Astrocyte (in vitro differentiated cells and primary cell): ENCODE results near the gene OTOF. TPM values are rescaled to one million over a fixed set of nuclear protein-coding genes. Genes with fewer than 3 reads are reported as not detected.

Source experiments
- DNase-seq: peaks from one replicate; pipeline ENCODE4 v3.0.0-alpha.2; 2010; ENCODE audit warnings: low read depth
- FAIRE-seq: peaks from 2 replicates; lab custom pipeline; 2011; peaks lifted over from hg19 to GRCh38; lab: Jason Lieb, UNC
- H2AFZ ChIP-seq: 2 replicates; pipeline ENCODE4 v1.6.0; 2012; ENCODE audit warnings: low read depth, low read length, inconsistent platforms
- H3K27ac ChIP-seq: 2 replicates; pipeline ENCODE4 v1.5.1; 2011; ENCODE audit warnings: low read depth, low read length, inconsistent platforms
- H3K27me3 ChIP-seq: 2 replicates; pipeline ENCODE4 v1.6.0; 2011; ENCODE audit warnings: low read length, inconsistent platforms; ENCODE audit not compliant: insufficient read depth
- H3K36me3 ChIP-seq: 2 replicates; pipeline ENCODE4 v1.5.1; 2011; ENCODE audit warnings: low read length, inconsistent platforms; ENCODE audit not compliant: insufficient read depth
- H3K4me1 ChIP-seq: 2 replicates; pipeline ENCODE4 v1.5.1; 2011; ENCODE audit warnings: low read length, inconsistent platforms; ENCODE audit not compliant: insufficient read depth
- H3K4me2 ChIP-seq: 2 replicates; pipeline ENCODE4 v1.6.0; 2012; ENCODE audit warnings: low read length, inconsistent platforms
- H3K4me3 ChIP-seq: 2 replicates; pipeline ENCODE4 v1.5.1; 2011; ENCODE audit warnings: low read depth, mild to moderate bottlenecking, low read length, inconsistent platforms; ENCODE audit not compliant: insufficient read depth
- H3K79me2 ChIP-seq: 2 replicates; pipeline ENCODE4 v1.6.0; 2012; ENCODE audit warnings: mild to moderate bottlenecking, low read length, inconsistent platforms; ENCODE audit not compliant: insufficient read depth
- H3K9ac ChIP-seq: 2 replicates; pipeline ENCODE4 v1.6.0; 2012; ENCODE audit warnings: mild to moderate bottlenecking, low read length, inconsistent platforms
- H3K9me3 ChIP-seq: 2 replicates; pipeline ENCODE4 v1.5.1; 2012; ENCODE audit warnings: low read depth, mild to moderate bottlenecking, low read length, inconsistent platforms; ENCODE audit not compliant: insufficient read depth
- H4K20me1 ChIP-seq: 2 replicates; pipeline ENCODE4 v1.6.0; 2012; ENCODE audit warnings: low read length, inconsistent platforms; ENCODE audit not compliant: insufficient read depth
- H3K27ac Mint-ChIP-seq: one replicate; pipeline ENCODE4 v1.8.0; 2021; ENCODE audit warnings: mild to moderate bottlenecking, mixed read lengths; ENCODE audit not compliant: unreplicated experiment
- H3K27me3 Mint-ChIP-seq: one replicate; pipeline ENCODE4 v1.8.0; 2021; ENCODE audit warnings: low read depth, mixed read lengths; ENCODE audit not compliant: unreplicated experiment
- H3K36me3 Mint-ChIP-seq: one replicate; pipeline ENCODE4 v1.8.0; 2021; ENCODE audit warnings: low read depth, mixed read lengths; ENCODE audit not compliant: unreplicated experiment
- H3K4me1 Mint-ChIP-seq: one replicate; pipeline ENCODE4 v1.8.0; 2021; ENCODE audit warnings: low read depth, mixed read lengths; ENCODE audit not compliant: unreplicated experiment
- H3K4me3 Mint-ChIP-seq: one replicate; pipeline ENCODE4 v1.8.0; 2021; ENCODE audit warnings: mild to moderate bottlenecking, moderate library complexity, mixed read lengths; ENCODE audit not compliant: unreplicated experiment
- H3K9me3 Mint-ChIP-seq: one replicate; pipeline ENCODE4 v1.8.0; 2021; ENCODE audit warnings: mild to moderate bottlenecking, mixed read lengths; ENCODE audit not compliant: unreplicated experiment
- EZH2 ChIP-seq: IDR thresholded peaks from 2 replicates; pipeline ENCODE4 v1.6.1; 2012; ENCODE audit warnings: mild to moderate bottlenecking, low read length, inconsistent platforms; ENCODE audit not compliant: insufficient read depth
- total RNA-seq: library from RNA; stranded (reverse); gene quantifications from 2 replicates; pipeline ENCODE4 v1.2.1, GENCODE V29; 2021
- TF ChIP-seq, protein P1 (sequence below): IDR thresholded peaks from 2 replicates; pipeline ENCODE4 v1.5.1; 2011; ENCODE audit warnings: low read depth, mild to moderate bottlenecking, inconsistent platforms, low read length, moderate library complexity; ENCODE audit not compliant: insufficient read depth

The OTOF gene
- total RNA-seq, 1 donor from 2014 or later: not detected

DNA sequence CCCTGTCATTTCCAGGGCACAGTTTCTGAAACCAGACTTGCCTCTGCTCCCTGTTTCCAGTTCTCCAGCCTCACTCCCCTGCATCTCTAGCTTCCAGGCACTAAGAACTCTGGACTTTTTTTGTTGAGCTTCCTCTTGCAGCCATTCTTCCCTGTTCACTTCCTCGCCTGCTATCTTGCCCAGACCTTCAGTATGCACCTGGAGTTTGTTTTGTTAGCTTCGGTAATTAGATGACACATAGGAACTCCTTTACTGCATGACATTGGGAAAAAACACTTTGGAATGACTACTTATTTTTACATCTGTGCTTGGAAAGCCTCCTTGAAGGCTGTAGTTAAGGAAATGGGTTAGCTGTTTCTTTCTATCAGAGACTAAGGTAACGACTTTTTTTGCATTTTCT lies 35.2 kb downstream of the OTOF start:
- peaks cover 6% of the 10 kb centered on the region for H3K27me3 Mint-ChIP-seq
- Histone ChIP-seq H3K36me3 (no peaks in the 10 kb centered on the region), H2AFZ (no peak overlapping the region), H3K27me3 (no peaks in the 10 kb centered on the region), H3K4me1 (peaks cover 7% of the 10 kb centered on the region), H4K20me1 (no peaks in the 10 kb centered on the region), H3K9me3 (no peaks in the 10 kb centered on the region), H3K4me3 (no peak overlapping the region), H3K9ac (no peak overlapping the region), H3K4me2 (no peak overlapping the region), H3K27ac (no peak overlapping the region), H3K79me2 (no peaks in the 10 kb centered on the region)
- no peaks in the 10 kb centered on the region for H3K9me3 Mint-ChIP-seq
- H3K36me3 Mint-ChIP-seq: no peaks in the 10 kb centered on the region
- FAIRE-seq (no peak), DNase-seq (no peak)
- peaks cover 14% of the 10 kb centered on the region for H3K4me1 Mint-ChIP-seq
- TF ChIP-seq, protein P1, sequence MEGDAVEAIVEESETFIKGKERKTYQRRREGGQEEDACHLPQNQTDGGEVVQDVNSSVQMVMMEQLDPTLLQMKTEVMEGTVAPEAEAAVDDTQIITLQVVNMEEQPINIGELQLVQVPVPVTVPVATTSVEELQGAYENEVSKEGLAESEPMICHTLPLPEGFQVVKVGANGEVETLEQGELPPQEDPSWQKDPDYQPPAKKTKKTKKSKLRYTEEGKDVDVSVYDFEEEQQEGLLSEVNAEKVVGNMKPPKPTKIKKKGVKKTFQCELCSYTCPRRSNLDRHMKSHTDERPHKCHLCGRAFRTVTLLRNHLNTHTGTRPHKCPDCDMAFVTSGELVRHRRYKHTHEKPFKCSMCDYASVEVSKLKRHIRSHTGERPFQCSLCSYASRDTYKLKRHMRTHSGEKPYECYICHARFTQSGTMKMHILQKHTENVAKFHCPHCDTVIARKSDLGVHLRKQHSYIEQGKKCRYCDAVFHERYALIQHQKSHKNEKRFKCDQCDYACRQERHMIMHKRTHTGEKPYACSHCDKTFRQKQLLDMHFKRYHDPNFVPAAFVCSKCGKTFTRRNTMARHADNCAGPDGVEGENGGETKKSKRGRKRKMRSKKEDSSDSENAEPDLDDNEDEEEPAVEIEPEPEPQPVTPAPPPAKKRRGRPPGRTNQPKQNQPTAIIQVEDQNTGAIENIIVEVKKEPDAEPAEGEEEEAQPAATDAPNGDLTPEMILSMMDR: no peak
- no peak for TF ChIP-seq EZH2
- no peak overlapping the region for H3K4me3 Mint-ChIP-seq
- no peak overlapping the region for H3K27ac Mint-ChIP-seq

- Histone ChIP-seq H3K4me1 (peaks cover 7% of the 10 kb centered on the region), H4K20me1 (no peaks in the 10 kb centered on the region), H3K9ac (no peak overlapping the region), H2AFZ (no peak overlapping the region), H3K27ac (no peak overlapping the region), H3K4me2 (no peak overlapping the region), H3K9me3 (no peaks in the 10 kb centered on the region), H3K36me3 (no peaks in the 10 kb centered on the region), H3K27me3 (no peaks in the 10 kb centered on the region), H3K79me2 (no peaks in the 10 kb centered on the region), H3K4me3 (no peak overlapping the region)
- Mint-ChIP-seq H3K27ac (no peak overlapping the region), H3K27me3 (peaks cover 6% of the 10 kb centered on the region), H3K36me3 (no peaks in the 10 kb centered on the region), H3K4me3 (no peak overlapping the region), H3K4me1 (peaks cover 14% of the 10 kb centered on the region), H3K9me3 (no peaks in the 10 kb centered on the region)
- DNase-seq (no peak), FAIRE-seq (no peak)
- TF ChIP-seq EZH2: no peak
- TF ChIP-seq, protein P1: no peak
Observed at GRCh38 chr2:26442301-26442700, 35.6 kb downstream of the OTOF start.

DNA sequence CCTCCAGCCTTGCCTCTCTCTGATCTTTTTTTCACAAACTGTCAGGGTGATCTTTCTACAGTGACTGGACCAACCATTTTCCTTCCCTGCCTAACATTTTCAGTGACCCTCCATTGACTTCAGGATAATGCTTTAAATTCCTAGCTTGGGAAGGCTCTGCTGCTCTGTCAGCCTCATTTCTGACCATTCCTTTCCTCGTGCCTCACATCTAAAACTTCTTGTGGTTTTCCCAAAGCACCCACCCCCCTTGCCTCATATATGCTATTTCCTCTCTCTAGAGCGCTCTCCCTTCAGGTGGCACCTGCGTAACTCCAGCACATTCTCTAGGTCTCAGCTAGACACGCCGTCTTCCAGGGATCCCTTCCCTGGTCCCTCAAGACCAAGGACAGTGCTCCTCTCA lies 39.0 kb downstream of the OTOF start:
- Histone ChIP-seq H3K4me1 (peaks cover 7% of the 10 kb centered on the region), H3K36me3 (no peaks in the 10 kb centered on the region), H3K4me2 (peak overlapping the region; percentile 55), H3K27me3 (no peaks in the 10 kb centered on the region), H3K79me2 (no peaks in the 10 kb centered on the region), H3K9me3 (no peaks in the 10 kb centered on the region), H3K27ac (peak overlapping the region; percentile 49), H3K4me3 (no peak overlapping the region), H2AFZ (peak overlapping the region; percentile 54), H3K9ac (no peak overlapping the region), H4K20me1 (no peaks in the 10 kb centered on the region)
- H3K4me1 Mint-ChIP-seq: peaks cover 14% of the 10 kb centered on the region
- DNase-seq (peak; percentile 51), FAIRE-seq (peak; percentile 26)
- no peak overlapping the region for H3K4me3 Mint-ChIP-seq
- H3K9me3 Mint-ChIP-seq: peaks cover 1% of the 10 kb centered on the region
- H3K27ac Mint-ChIP-seq: peak overlapping the region; percentile 21
- H3K36me3 Mint-ChIP-seq: peaks cover 1% of the 10 kb centered on the region
- no peak for TF ChIP-seq EZH2
- TF ChIP-seq, protein P1: no peak
- H3K27me3 Mint-ChIP-seq: no peaks in the 10 kb centered on the region
